Stimulated activated effector memory CD8-positive, alpha-beta T cell treated with anti-CD3 and anti-CD28 coated beads, Interleukin-12 subunit alpha, Interleukin-12 subunit beta, amount 100 ng/mL, for 72 hours (primary cell): ENCODE measurements around the gene VAPA.
A peak's percentile ranks its signal among the peaks of the same experiment; 100 is the strongest.

ENCODE experiments used
- ATAC-seq: fragments of 150-1000 bp; cut with Tn5 transposase; 2 replicates; pipeline ENCODE4 v1.10.0; 2021
- DNase-seq, 2 donors: peaks; one replicate each; pipeline ENCODE4 v3.0.0; 2021 to 2022; ENCODE audit warnings: low spot score in 2 of 2
- H3K27ac Mint-ChIP-seq: one replicate; pipeline ENCODE4 v1.8.0; 2022; ENCODE audit warnings: mild to moderate bottlenecking, mixed read lengths
- H3K36me3 Mint-ChIP-seq: one replicate; pipeline ENCODE4 v1.8.0; 2022; ENCODE audit warnings: mild to moderate bottlenecking, mixed read lengths
- H3K4me1 Mint-ChIP-seq: one replicate; pipeline ENCODE4 v1.8.0; 2022; ENCODE audit warnings: mixed read lengths
- H3K4me3 Mint-ChIP-seq: one replicate; pipeline ENCODE4 v1.8.0; 2022; ENCODE audit warnings: mild to moderate bottlenecking, mixed read lengths
- H3K9me3 Mint-ChIP-seq: one replicate; pipeline ENCODE4 v1.8.0; 2022; ENCODE audit warnings: mixed read lengths

VAPA gene

DNA sequence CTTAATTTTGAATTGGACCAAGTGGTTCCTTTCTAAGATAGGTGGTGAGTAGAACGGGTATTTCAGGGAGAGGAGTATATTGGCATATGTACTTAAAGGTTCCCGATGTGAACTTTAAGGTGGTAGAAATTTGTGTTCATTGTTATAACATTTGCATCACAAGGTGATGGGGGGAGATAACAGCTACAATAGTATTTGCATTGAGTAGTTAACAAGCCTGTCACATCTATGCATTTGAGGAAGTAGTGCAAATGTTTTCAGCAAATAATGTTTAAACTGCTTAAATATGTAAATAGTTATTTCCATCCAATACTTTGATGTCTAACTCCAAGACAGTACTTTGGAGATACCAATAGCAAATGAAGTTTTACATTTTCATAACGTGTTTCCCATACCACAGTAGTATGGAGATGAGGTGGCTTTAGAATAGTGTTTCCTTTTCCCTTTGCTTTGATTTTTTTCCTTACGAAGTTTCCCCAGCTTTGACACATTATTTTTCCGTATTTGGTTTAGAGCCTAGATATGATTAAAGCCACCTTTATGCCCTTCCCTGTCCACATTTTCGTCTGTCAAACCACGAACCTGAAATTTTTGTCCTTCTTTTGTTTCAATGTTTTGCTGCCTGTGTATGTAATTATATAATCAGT is 46.6 kb downstream of the VAPA start:
- no peaks in the 10 kb centered on the region for H3K9me3 Mint-ChIP-seq
- peaks cover 27% of the 10 kb centered on the region for H3K36me3 Mint-ChIP-seq
- DNase-seq (no peak), ATAC-seq (no peak)
- no peak overlapping the region for H3K27ac Mint-ChIP-seq
- peaks cover under 1% of the 10 kb centered on the region for H3K4me1 Mint-ChIP-seq
- H3K4me3 Mint-ChIP-seq, result no peak overlapping the region

DNA sequence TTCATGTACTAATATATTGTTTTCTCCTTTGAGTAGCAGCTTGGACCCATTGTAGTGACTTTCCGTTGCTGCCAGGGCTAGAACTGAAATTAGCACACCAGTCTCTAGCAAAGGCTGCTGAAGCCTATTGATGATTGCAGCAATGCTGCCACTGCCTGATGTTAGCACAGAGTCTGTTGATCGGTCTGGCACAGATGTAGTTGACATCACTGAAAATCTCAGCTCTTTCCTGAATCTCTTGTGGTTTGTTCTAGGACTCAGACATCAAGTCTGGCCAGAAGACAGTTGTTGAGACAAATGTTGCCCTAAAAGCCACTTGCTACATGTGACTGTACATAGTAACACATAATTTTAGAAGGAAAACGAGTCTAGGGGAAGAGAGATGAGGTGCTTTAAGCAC is 47.2 kb downstream of the VAPA start:
- H3K9me3 Mint-ChIP-seq, result no peaks in the 10 kb centered on the region

DNA sequence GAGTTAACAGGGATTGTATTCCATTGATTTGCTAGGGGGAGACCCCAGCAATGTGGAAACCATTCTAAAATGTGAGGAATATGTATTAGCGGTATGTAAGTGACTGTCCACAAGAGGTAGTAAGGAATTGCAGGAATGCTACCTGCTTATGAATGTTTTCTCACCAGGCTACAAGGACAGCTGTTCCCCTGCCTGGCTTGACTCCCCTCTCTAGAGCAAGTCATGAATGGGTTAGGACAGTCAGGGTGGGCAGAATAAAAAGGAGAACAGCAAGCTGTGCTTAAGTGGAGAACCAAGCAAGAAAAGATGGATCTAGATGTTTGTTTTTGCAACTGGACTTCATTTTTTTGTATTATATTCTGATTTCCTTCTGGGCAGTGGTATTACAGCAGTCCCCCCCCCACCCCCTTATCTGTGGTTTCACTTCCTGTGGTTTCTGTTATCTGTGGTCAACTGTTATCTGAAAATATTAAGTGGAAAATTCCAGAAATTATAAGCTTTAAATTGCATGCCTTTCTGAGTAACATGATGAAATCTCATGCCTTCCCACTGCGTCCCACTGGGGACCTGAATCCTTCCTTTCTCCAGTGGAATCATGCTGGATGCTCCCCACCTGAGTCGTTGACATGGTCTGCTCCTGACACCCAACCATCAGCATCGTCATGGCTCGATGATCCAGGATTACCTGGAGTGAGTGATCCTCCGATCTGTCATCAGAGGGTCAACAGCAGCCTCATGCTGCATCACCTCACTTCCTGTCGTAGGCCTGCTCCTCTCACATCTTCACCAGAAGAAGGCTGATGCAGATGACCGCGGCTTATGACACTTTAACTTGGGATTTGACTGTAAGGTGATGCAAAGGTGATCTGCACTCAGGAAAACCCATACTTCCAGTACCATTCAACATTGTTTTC is 52.2 kb downstream of the VAPA start:
- peak overlapping the region; percentile 17 for H3K27ac Mint-ChIP-seq

More for the DNA sequence above, 47.2 kb downstream of the VAPA start:
- DNase-seq, result no peak
- Mint-ChIP-seq H3K4me3 (no peak overlapping the region), H3K36me3 (peaks cover 21% of the 10 kb centered on the region), H3K4me1 (peaks cover 7% of the 10 kb centered on the region), H3K27ac (no peak overlapping the region)
- ATAC-seq, result no peak

DNA sequence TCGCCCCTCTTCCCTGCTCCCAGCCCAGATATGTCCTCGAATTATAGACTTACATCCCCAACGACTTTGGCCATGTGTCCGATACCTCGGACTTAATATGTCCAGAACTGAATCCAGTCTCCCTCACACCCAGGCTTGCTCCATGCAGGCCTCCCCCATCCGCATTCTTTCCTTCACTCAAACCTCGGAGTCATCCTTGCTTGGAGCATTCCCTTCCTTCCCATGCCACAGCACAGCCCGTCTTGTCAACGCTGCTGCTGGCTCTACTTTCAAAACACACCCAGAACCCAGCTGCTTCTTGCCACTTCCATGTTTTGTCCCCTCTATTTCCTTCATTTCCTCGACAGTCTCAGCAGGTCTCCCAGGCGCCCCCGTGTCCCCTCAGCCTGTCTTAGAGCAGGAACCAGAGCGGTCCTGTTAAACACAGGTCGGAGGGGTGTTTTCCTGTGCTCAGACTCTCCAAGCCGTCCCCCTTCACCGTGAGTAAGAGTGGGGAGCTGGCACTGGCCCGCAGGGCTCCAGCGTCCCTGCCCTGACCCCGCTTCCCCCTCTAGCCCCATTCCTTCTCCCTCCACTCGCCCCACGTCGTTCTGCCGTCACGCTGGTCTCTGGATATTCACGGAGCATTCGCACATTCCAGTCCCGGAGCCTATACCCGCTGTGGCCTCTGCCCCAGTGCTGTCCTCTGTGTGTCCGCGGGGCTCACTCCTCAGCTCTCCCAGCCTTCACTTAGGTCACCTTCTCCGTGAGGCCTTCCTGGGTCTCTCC is 54.4 kb downstream of the VAPA start:
- Mint-ChIP-seq H3K27ac (no peak overlapping the region), H3K9me3 (no peaks in the 10 kb centered on the region), H3K36me3 (no peaks in the 10 kb centered on the region), H3K4me1 (peaks cover 33% of the 10 kb centered on the region), H3K4me3 (no peak overlapping the region)
- DNase-seq (no peak), ATAC-seq (no peak)

More for the DNA sequence above, 52.2 kb downstream of the VAPA start:
- H3K4me1 Mint-ChIP-seq, result peaks cover 33% of the 10 kb centered on the region
- DNase-seq (no peak), ATAC-seq (no peak)
- H3K36me3 Mint-ChIP-seq, result no peaks in the 10 kb centered on the region
- H3K9me3 Mint-ChIP-seq, result no peaks in the 10 kb centered on the region
- no peak overlapping the region for H3K4me3 Mint-ChIP-seq

DNA sequence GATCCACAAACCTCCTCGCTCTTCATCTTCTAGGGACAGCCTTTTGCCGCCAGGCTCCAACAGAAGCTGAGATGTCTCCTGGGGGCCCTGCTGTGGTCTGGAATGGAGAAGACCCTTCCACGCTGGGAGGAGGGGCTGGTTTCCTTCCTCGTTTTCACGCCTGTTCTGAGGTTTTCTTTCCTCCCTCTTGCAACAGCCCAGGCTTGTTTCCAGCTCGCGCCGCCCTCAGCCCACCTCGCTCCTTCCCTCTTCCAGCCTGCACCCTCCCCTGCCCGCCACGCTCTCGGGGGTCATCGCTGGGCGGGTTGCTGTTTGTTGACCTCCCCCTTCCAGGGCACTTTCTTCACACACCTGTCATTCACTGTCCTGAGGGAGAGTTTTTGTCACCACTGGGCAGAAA is 55.4 kb downstream of the VAPA start:
- Mint-ChIP-seq H3K4me3 (no peak overlapping the region), H3K36me3 (no peaks in the 10 kb centered on the region), H3K27ac (peak overlapping the region; percentile 53), H3K4me1 (peaks cover 33% of the 10 kb centered on the region), H3K9me3 (no peaks in the 10 kb centered on the region)
- ATAC-seq (no peak), DNase-seq (no peak)

DNA sequence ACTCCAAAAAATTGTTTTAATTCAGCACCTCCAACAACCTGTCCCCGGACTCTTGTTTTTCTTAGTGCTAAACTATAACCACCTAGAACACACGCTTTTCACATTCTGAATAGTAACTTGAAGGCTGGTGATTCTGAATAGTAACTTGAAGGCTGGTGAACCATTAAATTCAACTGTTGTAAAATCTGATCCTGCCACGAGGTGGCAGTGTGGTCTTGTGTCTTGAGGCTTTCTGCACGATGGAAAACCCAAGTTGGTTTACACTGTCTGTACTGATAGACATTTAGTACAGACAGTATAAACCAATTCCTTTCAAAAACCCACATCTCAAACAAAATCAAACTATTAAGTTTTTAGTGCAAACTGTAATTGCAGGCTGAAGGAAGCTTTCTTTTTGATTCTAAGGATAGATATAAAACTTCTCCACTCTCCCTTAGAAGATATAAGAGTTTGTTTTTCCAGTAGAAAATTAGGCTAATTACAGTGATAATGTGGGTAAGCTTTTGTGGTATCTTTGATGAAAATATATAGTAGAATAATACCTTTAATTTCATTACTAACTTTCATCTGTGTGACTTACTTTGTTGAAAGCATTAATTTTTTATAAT is 57.6 kb downstream of the VAPA start:
- peak; percentile 62 to 80 for DNase-seq
- no peaks in the 10 kb centered on the region for H3K36me3 Mint-ChIP-seq
- ATAC-seq, result peak; percentile 62
- H3K27ac Mint-ChIP-seq, result no peak overlapping the region
- peaks cover 7% of the 10 kb centered on the region for H3K9me3 Mint-ChIP-seq
- H3K4me1 Mint-ChIP-seq, result peaks cover 23% of the 10 kb centered on the region
- H3K4me3 Mint-ChIP-seq, result no peak overlapping the region

DNA sequence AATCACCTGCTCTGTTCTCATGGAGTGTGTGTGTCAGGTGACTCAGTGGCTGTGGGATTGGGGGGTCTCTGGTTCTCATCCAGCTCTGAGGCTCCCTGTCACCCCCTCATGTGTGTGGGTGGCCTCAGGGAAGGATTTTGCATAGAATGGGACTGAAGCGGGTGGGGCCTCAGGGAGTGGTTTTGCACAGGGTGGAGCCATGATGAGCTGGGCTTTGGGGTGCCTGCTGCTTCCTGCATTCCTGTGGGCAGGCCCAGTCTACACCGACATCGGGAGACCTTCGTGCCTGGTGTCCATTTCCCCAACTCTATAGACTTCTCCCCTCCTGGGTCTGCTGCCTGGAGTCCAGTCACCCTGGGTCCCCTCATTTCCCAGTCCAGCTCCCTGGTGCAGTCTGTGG is 59.7 kb downstream of the VAPA start:
- Mint-ChIP-seq H3K4me1 (peaks cover 12% of the 10 kb centered on the region), H3K9me3 (peaks cover 7% of the 10 kb centered on the region), H3K36me3 (no peaks in the 10 kb centered on the region), H3K4me3 (no peak overlapping the region), H3K27ac (no peak overlapping the region)
- DNase-seq (no peak), ATAC-seq (no peak)

DNA sequence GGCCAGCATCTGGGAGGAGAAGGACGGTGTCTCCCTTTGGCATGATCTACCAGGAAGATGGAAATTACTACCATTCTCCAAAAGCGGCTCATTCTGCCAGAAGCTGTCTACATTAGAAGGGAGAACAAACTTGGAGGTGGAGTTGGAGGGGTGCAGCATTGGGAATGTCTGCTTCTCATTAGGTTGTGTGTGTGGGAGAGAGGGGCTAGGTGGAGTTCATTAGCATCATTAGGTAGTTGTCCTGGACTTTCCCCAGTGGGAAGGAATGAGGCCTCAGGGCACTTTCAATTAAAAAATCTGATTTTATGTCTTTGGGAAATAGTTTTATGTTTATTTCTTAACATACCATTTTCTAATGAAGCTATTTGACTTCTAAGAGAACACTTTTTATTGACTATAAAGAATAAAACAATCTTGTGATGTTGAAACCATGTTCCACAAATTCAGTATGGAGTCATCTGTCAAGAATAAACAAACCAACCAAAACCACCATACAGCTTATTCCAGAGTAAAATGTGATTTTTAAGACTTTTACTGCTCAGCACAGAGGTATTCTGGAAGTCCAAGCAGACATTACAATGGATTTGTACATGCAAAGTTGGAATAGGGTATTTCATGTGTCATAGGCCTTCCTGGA is 60.6 kb downstream of the VAPA start:
- H3K4me1 Mint-ChIP-seq, result peaks cover 3% of the 10 kb centered on the region
- H3K27ac Mint-ChIP-seq, result no peak overlapping the region
- DNase-seq (no peak), ATAC-seq (no peak)
- H3K9me3 Mint-ChIP-seq, result peaks cover 7% of the 10 kb centered on the region
- H3K4me3 Mint-ChIP-seq, result no peak overlapping the region
- H3K36me3 Mint-ChIP-seq, result no peaks in the 10 kb centered on the region

DNA sequence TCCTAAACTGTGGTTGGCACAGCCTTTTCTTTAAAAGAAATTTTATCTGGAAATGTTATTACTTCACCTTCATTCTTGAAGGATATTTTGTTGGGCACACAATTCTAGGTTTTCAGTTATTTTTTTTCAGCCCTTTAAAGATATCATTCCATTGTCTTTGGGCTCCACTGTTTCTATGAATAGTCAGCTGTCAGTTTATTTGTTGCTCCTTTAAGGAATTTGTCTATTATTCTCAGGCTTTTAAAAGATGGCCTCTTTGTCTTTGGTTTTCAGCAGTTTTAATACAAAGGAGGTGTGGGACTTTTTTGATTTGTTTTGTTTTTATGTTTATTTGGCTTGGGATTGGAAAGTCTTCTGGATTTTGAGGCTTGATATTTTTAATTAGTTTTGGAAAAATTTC is 61.8 kb downstream of the VAPA start:
- H3K4me3 Mint-ChIP-seq, result no peak overlapping the region
- H3K9me3 Mint-ChIP-seq, result peaks cover 7% of the 10 kb centered on the region
- DNase-seq (no peak), ATAC-seq (no peak)
- H3K27ac Mint-ChIP-seq, result no peak overlapping the region
- H3K36me3 Mint-ChIP-seq, result no peaks in the 10 kb centered on the region
- H3K4me1 Mint-ChIP-seq, result no peaks in the 10 kb centered on the region

DNA sequence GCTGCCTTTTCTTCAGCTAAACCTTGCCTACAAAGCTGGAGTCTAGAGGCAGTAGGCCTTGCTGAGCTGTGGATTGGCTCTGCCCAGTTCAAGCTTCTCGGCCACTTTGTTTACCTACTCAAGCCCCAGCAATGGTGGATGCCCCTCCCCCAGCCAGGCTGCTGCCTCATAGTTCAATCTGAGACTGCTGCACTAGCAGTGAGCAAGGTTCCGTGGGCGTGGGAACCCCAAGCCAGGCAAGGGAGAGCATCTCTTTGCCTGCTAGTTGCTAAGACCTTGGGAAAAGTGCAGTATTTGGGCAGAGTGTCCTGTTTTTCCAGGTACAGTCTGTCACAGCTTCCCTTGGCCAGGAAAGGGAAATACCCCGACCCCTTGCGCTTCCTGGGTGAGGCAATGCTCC is 68.9 kb downstream of the VAPA start:
- Mint-ChIP-seq H3K27ac (no peak overlapping the region), H3K4me3 (no peak overlapping the region), H3K36me3 (no peaks in the 10 kb centered on the region), H3K4me1 (no peaks in the 10 kb centered on the region), H3K9me3 (no peaks in the 10 kb centered on the region)
- DNase-seq (peak in 1 of 2 donors; percentile 28), ATAC-seq (no peak)

DNA sequence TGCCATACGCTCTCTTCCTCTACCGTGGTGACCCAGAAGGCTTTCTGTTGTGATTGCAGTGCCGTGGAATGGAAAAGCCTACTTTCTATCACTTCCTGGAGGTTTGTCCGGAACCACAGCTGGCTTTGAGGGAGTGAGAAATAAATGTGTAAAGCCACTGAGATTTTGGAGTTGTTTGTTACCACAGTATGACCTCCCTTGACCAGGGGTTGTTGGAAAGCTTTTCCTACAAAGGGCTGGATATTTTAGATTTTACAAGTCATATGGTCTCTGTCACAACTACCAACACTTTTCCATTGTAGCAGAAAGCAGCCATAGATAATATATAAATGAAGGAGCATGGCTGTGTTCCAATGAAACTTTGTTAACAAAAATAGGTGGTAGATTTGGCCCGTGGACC is 70.3 kb downstream of the VAPA start:
- no peak overlapping the region for H3K27ac Mint-ChIP-seq
- ATAC-seq (no peak), DNase-seq (no peak)
- no peaks in the 10 kb centered on the region for H3K9me3 Mint-ChIP-seq
- no peak overlapping the region for H3K4me3 Mint-ChIP-seq
- H3K36me3 Mint-ChIP-seq, result no peaks in the 10 kb centered on the region
- H3K4me1 Mint-ChIP-seq, result no peaks in the 10 kb centered on the region

DNA sequence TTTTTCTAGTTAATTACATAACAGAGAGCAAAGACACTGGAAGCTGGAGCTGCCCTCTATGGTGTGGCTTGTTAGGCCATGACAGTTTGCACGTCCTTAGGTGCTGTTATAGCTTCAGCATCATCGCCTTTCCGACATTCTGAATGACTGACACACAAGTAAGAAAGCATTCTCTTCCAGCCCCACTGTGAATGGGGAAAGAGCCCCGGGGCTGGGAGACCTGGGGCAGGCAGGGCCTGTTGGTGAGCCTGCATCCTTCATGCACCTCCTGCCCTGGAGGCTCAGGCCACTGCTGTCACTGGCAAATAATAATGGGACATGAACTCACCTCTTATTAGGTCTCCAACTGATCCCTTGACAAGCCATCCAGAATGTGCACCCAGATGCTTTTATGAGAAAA is 71.8 kb downstream of the VAPA start:
- Mint-ChIP-seq H3K36me3 (no peaks in the 10 kb centered on the region), H3K9me3 (no peaks in the 10 kb centered on the region), H3K27ac (no peak overlapping the region), H3K4me1 (no peaks in the 10 kb centered on the region), H3K4me3 (no peak overlapping the region)
- ATAC-seq (no peak), DNase-seq (peak in 1 of 2 donors; percentile 39)

DNA sequence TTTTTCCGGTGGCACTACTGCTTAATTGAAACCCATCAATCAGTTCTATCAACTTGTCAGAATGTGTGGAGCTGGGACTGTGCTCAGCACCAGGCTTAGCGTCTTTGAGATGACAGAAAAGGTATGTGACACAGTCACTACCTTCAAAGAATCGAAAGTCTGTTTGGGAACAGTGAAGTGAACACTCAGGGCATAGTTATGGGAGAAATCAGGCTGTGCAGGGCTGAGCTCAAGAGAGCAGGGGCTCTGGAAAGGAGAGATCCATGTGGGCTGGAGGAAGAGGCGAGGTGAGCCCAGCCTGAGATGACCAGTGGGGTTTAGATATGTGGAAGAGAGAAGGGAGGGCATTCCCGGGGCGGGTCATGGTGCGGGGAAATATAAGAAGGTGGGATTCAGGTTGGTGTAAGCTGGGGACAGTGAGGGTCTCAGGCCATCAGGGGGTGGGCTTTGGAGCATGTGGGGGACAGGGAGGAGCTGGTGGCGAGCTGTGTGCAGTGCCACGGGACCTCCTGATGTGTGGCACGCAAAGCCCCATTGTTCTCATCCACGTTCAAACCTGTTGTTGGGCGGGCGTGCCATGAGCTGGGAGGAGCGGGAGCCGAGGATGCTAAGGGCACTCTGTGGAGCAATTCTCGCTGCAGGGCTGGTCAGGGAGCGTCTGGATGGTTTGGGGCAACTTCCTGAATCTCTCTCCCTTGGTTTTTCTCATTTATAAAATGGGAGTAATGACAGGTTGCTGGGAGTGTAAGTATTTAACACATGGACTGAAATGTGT is 72.5 kb downstream of the VAPA start:
- H3K36me3 Mint-ChIP-seq, result no peaks in the 10 kb centered on the region
- H3K9me3 Mint-ChIP-seq, result no peaks in the 10 kb centered on the region
- DNase-seq (no peak), ATAC-seq (no peak)
- no peaks in the 10 kb centered on the region for H3K4me1 Mint-ChIP-seq
- H3K27ac Mint-ChIP-seq, result no peak overlapping the region
- H3K4me3 Mint-ChIP-seq, result no peak overlapping the region

DNA sequence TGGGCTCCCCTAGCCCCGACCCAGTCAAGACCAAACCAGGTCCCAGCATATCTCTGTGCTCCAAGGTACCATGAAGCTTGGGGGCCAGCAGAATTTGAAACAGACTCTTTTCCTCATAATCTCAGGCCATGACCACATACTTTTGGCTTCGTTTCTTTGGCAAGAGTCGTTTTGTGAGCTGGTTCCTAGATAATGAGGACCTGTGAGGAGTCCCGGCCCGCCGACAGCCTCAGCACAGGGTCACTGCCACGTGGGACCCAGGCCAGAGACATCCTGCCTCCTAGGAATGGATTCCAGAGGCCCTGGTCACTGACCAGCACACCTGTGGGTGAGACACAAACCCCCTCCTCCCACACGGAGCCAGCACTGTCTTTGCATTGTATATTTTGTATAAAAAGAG is 73.5 kb downstream of the VAPA start:
- Mint-ChIP-seq H3K4me1 (no peaks in the 10 kb centered on the region), H3K36me3 (no peaks in the 10 kb centered on the region), H3K9me3 (no peaks in the 10 kb centered on the region), H3K27ac (no peak overlapping the region), H3K4me3 (no peak overlapping the region)
- no peak for ATAC-seq
- no peak for DNase-seq
